ENCODE measurements around the gene MYH16.

DNA sequence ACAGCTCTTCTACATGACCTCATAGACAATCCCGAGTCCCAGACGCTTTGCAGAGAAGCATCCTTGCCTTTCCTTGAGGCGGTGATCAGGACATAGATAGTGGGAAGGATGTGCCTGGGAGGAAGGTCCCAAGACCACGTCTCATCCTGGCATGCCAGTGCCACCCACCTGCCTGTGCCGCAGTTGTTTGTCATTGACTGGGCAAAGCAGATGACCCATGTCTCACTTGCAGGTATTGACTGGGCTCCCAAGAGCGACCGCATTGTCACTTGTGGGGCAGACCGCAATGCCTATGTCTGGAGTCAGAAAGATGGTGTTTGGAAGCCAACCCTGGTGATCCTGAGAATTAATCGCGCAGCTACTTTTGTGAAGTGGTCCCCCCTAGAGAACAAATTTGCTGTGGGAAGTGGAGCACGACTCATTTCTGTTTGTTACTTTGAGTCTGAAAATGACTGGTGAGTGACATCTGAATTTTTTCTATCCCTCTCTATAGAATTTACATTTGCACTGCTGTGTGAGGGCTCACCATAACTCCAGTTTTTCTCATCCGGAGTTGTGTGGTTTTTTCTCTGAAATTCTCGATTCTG, 71.5 kb downstream of the MYH16 start:
- TF ChIP-seq CTCF (IDR thresholded peaks at IDR 0.05), result no peak
- TF ChIP-seq EZH2 (IDR thresholded peaks at IDR 0.05), result no peak
- TF ChIP-seq EZH2phosphoT487 (IDR thresholded peaks at IDR 0.05), result no peak
